GM19452 (cell line): Measurements from ENCODE around the gene SEPTIN5.
"Not testable (repeated sequence)": the region's sequence is repeated elsewhere in the genome, so short reads cannot be mapped to it uniquely, and the experiment has no call there.

Source experiments
- ATAC-seq: cut with Tn5 transposase; IDR thresholded peaks from one replicate; pipeline ENCODE4 v1.9.1; 2021; ENCODE audit not compliant: unreplicated experiment

Gene SEPTIN5

GRCh38 chr22:19720150-19720827 lies 6.0 kb downstream of the SEPTIN5 start:
- ATAC-seq: no peak

DNA sequence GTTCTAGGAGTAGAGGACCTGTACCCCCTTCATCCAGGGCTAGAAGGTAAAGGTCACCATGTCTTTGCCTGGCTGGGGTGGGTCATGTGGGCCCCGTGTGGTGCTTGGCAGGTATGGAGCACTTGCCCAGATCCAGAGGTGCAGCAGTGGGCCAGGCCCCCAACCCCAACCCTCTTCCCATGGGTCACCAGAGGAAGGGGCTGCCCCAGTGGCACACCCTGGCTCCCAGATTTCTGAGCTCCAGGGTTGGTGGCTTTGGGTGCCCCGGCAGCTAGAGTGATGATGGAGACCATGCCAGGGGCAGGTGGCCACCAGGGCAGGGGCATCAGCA lies 6.7 kb downstream of the SEPTIN5 start:
- ATAC-seq: no peak

DNA sequence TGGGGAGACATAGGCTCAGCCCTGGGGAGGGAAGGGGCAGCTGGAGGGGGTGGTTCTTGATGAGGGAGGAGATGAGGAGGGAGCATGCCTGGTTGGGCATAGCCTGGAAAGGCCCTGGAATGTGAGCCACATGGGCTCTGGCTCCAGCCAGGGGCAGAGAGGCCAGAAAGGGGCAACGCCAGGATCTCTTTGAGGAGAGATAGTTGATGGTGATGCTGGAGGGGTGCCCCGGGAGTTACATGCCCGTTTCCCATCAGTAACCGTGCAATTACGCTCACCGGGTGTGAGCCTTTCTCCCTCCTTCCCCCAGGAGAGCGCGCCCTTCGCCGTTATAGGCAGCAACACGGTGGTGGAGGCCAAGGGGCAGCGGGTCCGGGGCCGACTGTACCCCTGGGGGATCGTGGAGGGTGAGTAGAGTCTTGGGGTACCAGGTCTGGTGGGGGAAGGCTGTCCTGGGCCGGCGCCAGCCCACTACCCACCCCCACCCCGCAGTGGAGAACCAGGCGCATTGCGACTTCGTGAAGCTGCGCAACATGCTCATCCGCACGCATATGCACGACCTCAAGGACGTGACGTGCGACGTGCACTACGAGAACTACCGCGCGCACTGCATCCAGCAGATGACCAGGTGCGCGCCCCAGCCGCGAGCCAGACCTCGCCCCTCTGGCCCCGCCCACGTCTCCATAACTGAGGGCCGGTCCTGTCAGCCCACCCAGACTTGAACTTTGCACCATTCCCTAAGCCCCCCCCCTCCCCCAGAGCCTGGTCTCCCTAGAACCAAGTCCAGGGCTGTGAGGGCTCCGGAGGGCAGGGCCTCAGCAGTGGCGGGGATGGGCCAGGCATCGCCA lies 7.3 kb downstream of the SEPTIN5 start:
- ATAC-seq: no peak

GRCh38 chr22:19722178-19722981 lies 8.1 kb downstream of the SEPTIN5 start:
- no peak for ATAC-seq

GRCh38 chr22:19722982-19723231 lies 8.6 kb downstream of the SEPTIN5 start:
- no peak for ATAC-seq

DNA sequence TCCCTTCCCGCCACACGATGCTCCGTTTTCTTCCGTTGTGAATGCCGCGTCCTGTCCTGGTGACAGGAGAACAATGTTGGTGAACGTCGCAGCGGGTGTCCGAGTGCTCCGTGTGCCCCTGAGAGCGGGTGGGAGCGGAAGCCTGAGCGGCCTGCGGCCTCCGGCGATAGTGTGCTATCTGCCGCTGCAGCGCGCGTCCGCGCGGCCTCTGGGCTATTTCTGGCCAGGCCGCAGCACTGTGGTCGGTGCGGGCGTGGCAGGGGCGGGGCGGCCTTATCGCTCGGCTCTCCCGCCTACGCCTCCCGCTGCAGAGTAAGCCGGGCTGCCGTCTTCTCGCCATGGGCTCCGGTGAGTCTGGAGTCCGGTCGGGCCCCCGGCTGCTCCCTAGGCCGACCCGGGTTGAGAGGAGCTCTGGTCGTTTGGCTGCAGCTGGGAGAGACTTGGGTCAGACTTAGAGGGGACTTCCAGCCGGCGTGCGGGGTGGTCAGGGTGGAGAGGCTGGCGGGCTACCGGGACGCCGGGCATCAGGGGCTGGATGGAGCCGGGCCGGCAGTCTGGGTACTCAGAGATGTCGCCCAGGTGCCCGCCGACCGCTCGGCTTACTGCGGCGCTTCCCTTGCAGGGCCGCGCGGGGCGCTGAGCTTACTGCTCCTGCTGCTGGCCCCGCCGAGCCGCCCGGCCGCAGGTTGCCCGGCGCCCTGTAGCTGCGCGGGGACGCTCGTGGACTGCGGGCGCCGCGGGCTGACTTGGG lies 9.1 kb downstream of the SEPTIN5 start, which contains the start of gene GP1BB:
GP1BB (plus strand) TSS at position 308 of the 751 bp plus-strand sequence; CDS start at position 339, 31 bp downstream.
- ATAC-seq: no peak

- ATAC-seq: no peak
Observed at GRCh38 chr22:19723983-19724827, 9.9 kb downstream of the SEPTIN5 start.

DNA sequence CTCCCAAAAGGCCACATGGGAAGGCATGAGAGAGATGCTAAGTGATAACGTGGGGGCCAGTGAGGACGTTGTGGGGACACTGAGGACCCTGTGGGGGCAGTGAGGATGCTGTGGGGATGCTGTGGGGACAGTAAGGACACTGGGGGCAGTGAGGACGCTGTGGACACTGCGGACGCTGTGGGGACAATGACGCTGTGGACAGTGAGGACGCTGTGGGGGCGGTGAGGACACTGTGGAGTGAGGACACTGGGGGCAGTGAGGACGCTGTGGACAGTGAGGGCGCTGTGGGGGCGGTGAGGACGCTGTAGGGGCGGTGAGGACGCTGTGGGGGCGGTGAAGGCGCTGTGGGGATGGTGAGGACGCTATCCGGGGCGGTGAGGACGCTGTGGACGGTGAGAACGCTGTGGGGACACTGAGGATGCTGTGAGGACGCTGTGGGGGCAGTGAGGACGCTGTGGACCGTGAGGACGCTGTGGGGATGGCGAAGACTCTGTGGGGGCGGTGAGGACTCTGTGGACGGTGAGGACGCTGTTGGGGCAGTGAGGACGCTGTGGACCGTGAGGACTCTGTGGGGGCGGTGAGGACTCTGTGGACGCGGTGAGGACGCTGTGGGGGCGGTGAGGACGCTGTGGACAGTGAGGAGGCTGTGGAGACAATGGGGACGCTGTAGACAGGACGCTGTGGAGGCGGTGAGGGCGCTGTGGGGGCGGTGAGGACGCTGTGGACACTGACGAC lies 10.8 kb downstream of the SEPTIN5 start:
- no peak for ATAC-seq

DNA sequence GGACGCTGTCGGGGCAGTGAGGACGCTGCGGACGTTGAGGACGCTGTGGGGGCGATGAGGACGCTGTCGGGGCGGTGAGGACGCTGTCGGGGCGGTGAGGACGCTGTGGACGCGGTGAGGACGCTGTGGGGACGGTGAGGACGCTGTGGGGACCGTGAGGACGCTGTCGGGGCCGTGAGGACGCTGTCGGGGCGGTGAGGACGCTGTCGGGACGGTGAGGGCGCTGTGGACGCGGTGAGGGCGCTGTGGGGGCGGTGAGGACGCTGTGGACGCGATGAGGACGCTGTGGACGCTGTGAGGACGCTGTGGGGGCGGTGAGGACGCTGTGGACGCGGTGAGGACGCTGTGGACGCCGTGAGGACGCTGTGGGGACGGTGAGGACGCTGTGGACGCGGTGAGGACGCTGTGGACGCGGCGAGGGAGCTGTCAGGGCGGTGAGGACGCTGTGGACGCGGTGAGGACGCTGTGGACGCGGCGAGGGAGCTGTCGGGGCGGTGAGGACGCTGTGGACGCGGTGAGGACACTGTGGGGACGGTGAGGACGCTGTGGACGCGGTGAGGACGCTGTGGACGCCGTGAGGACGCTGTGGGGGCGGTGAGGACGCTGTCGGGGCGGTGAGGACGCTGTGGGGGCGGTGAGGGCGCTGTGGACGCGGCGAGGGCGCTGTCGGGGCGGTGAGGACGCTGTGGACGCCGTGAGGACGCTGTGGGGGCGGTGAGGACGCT lies 11.9 kb downstream of the SEPTIN5 start:
- not testable (repeated sequence) for ATAC-seq

GRCh38 chr22:19727310-19728150 lies 13.2 kb downstream of the SEPTIN5 start:
- ATAC-seq: no peak

DNA sequence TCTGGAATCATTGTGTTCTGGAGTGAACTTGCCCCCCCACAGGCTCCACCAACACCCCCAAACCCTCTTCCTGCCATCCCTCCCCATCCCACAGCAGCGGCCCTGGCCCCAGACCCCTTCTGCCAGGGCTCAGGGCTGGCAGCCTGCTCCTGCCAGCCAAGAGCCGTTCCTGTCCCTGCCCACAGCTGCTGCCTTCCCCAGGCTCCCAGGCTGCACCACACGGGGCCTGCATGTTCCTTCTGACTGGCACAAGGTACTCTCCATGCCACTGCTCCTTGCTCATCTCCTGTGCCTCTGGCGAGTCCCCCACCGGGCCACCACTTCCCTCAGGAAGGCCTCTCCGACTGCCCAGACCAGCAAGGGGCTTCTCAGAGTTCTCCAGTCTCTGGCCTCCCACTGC lies 14.0 kb downstream of the SEPTIN5 start:
- no peak for ATAC-seq

DNA sequence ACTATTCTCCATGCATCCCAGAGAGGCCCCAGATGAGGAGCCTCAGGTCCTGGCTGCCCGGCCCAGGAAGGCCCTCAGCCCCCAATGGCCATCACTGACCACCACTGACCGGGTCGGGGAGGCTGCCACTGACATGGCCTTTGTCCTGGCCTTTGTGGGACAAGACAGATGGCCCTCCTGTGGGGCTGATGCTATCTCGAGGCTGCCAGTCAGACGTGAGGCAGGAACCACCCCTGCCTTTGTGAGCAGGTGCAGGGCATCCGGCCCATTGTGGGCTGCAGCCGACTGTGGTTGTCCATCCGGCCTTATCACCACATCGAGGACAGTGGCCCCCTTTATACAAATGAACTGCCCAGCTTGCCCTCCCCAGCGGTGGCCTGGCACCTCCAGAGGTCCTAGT lies 14.5 kb downstream of the SEPTIN5 start:
- ATAC-seq: no peak

GRCh38 chr22:19729507-19729906 lies 15.2 kb downstream of the SEPTIN5 start:
- ATAC-seq: no peak

GRCh38 chr22:19730198-19730597 lies 15.9 kb downstream of the SEPTIN5 start:
- ATAC-seq: no peak

DNA sequence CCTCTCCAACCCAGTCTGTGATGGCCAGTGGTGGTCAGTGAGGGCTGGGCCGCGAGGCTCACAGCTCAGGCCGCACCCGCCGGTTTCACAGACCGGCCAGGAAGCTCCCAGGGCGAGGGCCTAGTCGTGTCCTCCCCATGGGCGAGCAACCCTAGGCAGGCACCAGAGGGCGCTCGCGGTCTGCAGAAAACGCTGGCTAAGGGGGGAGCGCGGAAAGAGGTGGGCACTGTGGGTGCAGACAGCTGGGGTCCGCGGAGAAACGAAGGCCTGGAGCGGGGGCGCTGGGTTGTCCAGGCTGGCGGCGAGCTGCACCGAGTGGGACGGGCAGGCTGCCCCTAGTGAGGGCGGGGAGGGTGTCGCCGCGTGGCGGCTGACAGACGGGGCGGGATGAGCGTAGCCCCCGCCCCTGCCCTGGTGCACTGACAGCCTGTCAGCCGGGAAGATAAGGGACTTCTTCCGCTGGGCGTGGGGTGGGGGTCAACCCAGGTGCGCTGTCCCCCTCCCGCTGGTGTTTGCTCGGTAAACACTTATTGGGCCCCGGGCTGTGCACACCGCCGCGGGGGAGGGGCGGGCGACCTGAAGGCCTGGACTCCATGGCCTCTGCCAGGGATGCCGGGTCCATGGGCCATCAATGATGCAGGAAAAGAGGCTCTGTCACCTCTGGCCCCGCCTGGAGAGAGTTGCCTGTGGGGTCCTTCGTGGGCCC lies 16.5 kb downstream of the SEPTIN5 start:
- ATAC-seq: no peak

DNA sequence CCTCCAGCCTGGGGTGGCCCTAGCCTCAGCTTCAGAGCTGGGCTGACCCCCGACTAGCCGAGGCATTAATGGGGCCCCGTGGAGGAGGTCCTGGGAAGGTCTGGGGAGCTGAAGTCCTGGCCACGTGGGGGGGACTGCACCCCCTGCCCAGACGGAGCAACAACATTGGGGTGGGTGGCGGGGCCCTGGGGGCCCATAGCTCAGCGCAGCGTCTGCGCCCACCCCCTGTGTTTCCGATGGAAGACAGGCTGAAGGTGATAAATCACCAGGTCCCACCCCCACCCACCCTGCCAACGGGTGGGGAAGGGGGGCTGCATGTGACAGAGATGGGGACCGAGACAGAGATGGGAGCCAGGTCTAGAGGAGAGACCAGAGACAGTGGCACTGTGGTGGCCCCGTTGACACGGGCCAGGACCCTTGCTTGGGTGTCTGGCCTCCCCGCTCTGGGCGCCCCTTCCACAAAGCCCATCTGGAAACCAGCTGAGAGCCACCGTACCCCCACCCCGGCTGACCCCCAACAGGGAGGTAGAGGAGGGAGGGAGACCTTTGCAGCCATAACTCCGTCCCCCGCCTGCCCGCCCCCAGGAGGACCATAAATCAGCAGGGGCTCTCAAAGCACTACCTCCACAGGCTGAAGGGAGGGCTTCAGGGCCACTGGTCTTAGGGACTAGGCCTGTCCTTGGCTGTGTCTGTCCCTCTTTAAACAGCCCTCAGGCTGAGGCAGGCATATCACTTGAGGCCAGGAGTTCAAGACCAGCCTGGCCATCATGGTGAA lies 17.2 kb downstream of the SEPTIN5 start:
- ATAC-seq: no peak
